ENCODE results near the gene FOXI1.
"Not testable (repeated sequence)": the region's sequence is repeated elsewhere in the genome, so short reads cannot be mapped to it uniquely, and the experiment has no call there.

The FOXI1 gene

DNA sequence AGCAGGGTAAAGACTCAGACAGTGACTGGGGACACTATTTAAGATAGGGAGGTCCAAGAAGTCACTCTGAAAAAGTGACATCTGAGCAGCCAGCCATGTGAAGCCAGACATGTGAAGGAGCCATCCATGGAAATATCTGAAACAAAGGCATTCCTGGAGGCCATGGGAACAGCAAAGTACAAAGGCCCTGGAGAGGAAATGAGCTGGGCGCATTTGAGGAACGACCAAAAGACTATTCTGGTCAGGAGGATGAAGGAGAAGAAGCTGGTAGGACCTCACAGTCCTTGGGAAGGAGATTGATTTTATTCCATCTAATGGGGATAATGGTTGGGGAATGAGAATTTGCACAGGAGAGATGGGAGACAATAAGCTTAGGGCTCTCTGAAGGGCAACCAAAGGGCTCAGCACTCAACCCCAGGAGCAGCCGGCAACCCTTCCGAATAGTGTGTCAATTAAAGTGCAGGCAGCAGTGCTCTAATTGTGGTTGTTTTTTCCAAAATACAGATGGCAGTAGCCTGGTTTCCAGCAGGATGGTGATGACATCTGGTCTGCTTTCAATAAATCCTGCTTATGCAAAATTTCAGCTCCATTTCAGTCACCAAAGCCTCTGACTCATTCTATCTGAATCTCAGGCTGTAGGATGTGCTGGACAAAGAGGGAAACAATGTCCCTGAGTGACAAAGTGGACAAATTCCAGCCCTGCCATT is 26.7 kb downstream of the FOXI1 start:
- DNase-seq = no peak

GRCh38 chr5:170132976-170133448 is 27.3 kb downstream of the FOXI1 start:
- no peak for DNase-seq

DNA sequence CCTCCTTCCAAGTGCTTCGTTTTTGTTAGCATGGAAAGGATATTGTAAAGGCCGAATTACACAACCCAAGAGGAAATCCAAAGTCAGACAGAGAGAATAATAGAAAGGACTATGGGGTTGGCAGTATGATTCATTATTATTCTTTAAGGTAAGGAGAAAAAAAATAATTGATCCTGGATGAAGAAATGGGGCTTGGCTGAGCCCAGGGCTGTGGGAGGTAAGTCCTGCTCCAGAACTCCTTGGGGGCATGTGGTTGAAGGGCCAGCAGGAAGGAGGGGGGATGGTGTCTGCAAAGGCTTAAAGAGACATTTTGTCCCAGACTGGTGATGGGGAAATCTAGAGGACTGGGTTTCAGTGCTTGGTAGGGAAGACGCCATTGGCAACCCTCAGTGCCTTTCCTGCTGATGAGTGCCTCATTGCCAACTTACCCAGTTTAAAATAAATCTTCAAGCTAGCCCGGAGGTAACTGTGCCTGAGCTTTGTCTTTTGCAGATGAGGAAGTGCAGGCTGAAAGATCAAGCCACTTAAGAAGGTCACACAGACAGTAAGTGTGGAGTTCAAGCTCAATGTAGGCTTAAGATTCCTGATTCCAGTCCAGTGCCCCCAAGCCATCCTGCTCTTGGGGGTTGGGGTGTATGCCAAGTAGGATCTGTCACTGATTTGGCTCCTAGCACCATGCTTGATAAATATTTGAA is 30.2 kb downstream of the FOXI1 start:
- no peak for DNase-seq

- DNase-seq = no peak
These were observed 30.8 kb downstream of the FOXI1 start for GRCh38 chr5:170136506-170136905.

DNA sequence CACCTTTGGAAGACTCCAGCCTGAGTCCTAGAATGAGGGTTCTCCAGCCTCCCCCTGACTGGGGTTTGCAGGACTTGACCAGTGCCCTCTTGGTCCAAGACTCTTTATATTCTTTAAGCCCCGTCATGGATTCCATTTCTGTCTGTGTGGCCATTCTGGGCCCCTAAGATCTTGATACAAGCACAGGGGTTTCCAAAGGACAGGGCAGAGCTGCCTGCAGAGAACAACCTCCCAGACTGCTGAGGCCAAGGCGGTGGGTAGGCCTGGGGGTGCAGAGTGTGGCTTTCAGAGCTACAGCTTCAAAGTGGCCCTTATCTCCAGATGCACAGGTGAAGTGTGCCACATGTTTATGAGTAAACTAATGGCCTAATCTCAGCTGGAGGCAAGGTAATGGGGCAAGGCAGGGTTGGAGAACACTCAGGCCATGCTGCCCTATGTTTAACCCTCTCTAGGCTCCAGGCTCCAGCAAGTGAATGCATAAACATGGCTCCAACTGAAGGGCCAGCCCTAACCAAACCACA is 32.1 kb downstream of the FOXI1 start:
- DNase-seq = no peak

DNA sequence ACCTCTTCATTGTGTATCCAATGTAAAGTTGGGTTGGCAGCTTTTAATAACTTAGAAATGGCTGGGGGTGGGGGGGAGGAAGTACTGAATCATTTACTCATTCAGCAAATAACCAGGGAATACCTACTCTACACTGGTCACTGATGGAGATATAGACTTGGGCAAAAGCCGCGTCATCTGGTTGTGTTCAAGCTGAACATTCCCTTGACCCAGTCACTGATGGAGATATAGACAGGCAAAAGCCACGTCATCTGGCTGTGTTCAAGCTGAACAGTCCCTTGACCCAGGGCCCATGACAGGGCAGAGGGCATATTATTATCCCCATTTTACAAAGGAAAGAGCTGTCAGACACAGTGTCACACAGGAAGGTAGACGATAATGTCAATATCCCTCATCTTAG is 32.6 kb downstream of the FOXI1 start:
- DNase-seq = no peak

GRCh38 chr5:170139786-170140335 is 34.2 kb downstream of the FOXI1 start:
- no peak for DNase-seq

DNA sequence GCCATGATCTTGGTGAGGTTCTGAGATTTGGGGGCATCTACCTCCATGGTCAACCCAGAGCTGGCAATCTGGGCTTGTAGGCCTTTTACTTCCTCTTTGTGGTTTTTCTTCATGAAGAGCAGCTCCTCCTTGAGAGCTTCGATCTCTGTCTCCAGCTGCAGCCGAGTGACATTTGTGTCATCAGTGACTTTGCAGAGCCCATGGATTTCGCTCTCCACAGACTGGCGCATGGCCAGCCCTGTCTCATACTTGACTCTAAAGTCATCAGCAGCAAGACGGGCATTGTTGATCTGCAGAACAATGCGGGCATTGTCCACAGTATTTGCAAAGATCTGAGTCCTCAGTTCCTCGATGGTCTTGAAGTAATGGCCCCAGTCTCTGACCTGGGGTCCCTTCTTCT is 35.5 kb downstream of the FOXI1 start:
- DNase-seq = not testable (repeated sequence)

DNA sequence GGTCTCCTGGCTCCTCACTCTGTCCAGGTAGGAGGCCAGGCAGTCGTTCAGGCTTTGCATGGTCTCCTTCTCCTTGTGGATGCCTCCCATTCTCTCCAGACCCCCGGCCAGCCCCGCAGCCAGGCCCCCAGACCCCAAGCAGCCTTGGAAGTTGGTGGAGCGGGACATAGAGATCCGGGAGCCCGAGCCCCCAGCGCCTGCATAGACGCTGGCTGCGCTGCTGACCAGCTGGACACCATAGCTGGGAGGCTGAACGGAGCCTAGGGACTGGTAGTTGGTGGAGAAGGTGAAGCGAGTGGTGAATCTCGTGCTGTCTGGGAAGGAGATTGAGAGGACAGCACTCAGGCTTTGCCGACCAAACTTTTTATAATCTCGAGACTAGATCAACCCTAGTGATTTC is 35.9 kb downstream of the FOXI1 start:
- no peak for DNase-seq

DNA sequence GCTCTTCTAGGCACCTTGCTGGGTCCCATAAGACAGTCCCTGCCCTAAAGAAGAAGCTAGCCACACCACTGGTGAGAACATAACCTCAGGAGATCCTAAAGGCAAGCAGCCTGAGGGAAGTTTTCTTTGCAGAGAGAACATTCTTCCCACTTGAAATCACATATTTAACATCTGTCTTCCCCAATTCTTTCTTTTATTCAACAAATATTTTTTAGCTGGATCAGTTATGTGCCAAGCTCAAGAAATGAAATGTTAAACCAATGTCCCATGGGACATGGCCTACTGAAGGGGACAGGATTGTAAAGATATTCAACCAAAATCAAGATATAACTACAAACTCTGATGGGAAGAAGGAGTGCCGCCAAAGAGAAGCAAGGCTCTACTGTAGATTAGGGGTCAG is 36.5 kb downstream of the FOXI1 start:
- DNase-seq = no peak

DNA sequence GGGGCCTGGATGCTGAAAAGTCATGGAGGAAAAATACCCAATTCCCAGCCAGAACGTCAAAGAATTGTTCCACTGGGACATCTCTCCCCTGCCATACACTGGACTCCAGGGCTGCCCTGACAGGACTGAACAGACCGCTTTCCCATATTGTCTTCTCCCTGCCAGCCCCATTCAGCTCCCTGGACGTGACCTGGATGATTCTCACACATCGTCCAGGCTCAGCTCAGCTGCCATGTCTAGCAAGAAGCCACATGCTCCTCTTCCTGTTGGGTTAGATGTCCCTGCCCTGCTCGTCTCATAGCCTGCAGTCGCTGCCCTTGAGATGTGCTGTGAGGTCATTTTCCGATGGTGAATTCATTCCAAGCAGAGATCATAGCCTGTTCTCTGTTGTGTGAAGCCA is 37.4 kb downstream of the FOXI1 start:
- DNase-seq = no peak

GRCh38 chr5:170143710-170144109 is 38.0 kb downstream of the FOXI1 start:
- DNase-seq = no peak

- DNase-seq = no peak
These were observed 38.8 kb downstream of the FOXI1 start for GRCh38 chr5:170144286-170145023.

DNA sequence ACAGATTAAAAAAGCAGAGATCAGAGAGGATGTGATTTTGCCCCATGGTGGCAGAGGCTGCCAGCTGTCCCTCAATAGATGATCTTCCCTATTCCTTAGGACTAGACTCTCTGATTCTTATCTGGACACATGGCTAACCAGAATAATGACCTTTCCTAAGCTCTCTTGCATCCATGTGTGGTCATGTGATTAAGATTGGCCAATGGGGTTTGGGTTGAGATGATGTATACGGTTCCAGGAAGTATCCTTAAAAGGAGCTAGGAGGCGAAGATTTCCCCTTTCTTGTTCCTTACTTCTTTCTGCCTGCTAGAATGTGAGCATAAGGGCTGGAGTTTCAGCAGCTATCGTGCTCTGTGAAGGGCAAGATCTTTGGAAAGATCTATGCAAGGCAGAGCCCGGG is 39.8 kb downstream of the FOXI1 start:
- DNase-seq = no peak

DNA sequence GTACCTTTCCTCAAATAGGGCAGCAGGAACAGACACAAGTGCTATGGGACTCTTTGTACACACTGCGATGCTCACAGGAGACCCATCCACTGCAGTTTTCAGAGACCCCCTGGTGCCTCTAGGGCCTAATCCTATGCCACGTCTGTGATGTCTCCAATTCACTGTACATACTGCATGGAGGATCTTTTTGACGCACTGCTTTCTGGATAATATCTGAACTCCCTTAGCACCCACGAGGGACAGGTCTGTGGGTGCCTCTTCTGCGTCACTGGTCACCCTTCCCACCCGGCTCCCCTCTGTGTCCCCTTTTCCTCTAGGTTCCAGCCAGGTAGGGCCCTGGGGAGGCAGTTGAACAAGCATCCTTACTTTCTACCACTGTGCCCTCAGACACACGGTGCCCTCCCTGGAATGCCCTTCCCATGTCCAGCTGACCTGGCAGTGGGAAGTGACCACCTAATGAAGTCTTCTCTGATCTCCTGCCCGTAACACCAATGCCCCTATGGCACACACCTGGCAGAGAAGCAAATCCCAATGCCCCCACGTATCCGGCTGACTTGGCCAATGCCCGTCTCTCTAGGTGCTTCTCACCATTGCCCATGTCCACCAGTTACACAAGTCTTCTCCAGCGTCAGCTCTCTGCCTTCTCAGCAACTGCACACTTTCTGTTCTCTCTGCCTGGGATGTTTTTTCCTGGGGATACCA is 41.5 kb downstream of the FOXI1 start:
- DNase-seq = no peak

DNA sequence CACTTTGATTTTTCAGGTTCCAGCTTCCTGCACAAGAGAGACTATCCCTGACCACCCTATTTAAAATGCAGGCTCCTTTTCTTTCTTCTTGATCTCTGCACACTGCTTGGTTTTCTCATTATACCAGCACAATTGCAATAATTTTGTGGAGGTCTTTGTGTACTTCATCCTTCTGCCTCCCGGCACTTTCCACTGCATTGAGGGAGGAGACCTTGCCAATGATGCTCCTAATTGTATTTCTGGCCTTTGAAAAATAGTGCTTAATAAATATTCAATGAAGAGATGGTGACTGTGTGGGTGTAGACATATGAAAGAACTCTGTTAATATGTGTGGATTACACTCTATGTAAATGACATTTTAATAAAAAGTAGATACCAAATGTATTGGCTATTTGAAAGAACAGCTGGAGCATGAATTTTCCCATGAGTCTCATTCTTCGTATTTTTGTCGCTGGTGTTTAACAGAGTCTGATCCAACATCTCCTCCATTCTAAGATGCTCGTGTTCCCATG is 42.1 kb downstream of the FOXI1 start:
- no peak for DNase-seq

- DNase-seq = no peak
These were observed 42.9 kb downstream of the FOXI1 start for GRCh38 chr5:170148430-170149205.

DNA sequence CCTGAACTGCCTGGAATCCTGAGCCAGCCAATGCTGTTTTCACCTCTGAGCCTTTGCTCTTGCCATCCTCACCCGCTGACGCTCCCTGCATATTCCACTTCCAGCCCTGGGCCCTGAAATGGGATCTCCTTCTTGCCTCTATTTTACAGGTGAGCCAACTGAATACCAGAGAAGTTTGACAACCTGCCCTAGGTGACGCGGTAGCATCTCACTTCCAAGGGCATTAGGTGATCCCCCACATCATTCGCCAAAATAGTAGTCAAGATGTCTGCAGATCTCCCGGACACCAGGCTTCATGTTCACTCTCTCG is 43.5 kb downstream of the FOXI1 start:
- DNase-seq = no peak

DNA sequence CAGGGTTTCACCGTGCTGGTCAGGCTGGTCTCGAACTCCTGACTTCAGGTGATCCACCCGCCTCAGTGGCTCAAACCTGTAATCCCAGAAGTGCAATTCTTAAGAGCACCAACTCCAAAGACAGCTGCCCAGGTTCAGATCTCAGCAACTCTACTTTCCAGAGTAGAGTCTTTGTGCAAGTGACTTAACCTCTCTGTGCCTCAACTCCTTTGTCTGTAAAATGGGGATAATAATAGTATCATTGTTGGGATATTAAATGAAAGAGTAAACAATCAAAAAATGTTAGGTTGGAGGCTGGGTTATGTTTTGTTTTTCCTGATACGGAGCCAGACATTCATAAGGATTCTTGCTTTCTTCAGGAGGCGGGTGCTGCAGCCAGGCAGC is 45.0 kb downstream of the FOXI1 start:
- DNase-seq = no peak

DNA sequence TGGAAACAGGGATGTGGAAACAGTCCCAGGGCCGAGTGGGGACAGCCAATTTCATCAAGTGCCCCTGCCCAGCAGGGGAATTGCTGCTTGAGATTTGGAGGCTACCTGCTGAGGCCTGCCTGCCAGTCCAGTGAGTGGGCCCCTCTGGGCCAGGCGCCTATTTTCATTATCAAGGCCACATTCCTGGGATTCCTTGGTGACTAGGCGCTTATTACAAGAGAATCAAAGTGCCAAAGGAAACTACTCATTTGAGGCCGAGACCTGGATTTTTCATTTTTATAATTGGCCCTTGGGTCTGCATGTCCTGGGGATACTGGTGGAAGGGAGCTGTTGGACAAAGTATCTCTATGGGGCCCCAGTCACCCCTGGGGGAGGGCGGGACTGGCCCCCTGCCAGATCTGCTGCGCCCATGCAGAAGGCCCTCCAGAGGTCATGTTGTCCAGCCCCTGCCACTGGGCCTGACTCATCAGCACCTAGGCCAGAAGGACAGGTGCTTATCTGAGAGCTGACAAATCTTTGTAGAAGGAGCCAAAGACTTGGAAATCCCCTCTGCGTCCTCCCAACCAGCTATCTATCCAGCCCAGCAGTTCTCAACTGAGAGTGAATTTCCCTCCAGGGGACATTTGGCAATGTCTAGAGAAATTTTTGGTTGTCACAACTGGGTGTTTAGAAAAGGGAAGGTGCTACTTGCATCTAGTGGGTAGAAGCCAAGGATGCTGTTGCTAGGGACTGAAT is 45.6 kb downstream of the FOXI1 start:
- no peak for DNase-seq

- DNase-seq = no peak
These were observed 47.1 kb downstream of the FOXI1 start for GRCh38 chr5:170152767-170153166.
